Stimulated activated CD8-positive, alpha-beta memory T cell treated with anti-CD3 and anti-CD28 coated beads, Interleukin-7, amount 100 ng/mL, for 48 hours (primary cell): ENCODE results near the gene FAM181B.
"Not testable (repeated sequence)": the region's sequence is repeated elsewhere in the genome, so short reads cannot be mapped to it uniquely, and the experiment has no call there.

Source experiments
- DNase-seq, 2 donors: peaks; one replicate each; pipeline ENCODE4 v3.0.0-alpha.2; 2020; ENCODE audit warnings: low read depth in 1 of 2; ENCODE audit errors: extremely low read depth in 1 of 2

Gene FAM181B

GRCh38 chr11:82732734-82733443 lies 775 bp downstream of the FAM181B start:
- DNase-seq: no peak

DNA sequence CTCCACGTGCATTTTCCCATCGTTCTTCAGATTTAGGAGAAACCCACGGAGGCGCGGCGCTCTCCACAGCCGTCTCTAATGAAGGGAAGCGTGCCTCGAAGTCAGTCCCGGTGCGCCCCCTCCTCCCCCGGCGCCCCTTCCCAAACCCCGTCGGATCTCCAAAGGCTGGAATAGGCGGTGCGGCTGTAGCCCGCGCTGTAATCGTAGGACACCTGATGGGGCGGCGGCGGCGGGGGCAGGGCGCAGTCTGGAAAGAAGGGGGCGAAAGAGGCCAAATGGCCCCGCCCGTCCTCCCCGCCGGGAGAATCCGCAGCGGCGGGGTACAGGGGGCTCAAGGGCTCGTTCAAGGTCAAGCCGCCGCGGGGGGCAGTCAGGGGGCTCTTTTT lies 1.3 kb downstream of the FAM181B start:
- no peak for DNase-seq

GRCh38 chr11:82731691-82732277 lies 1.9 kb downstream of the FAM181B start:
- DNase-seq: no peak

DNA sequence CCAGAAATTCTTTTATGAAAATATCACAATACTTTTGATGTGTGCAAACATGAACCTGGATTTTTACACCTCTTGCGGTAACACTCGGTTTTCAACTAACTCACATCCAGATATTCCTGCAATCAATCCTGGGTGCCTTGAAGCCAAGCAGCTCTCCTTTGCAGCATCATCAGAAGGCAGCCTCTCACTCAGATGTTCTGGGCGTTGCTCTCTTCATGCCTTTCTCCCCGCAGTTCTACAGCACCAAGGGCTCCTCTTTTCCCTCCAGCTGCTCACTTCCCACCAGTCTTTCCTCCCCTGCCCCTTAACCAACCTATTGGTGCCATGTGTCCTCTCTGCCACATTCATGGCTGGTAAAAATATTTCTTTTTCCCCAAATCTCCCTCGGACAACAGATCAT lies 2.9 kb downstream of the FAM181B start:
- no peak for DNase-seq

- no peak for DNase-seq
Observed at GRCh38 chr11:82730286-82730685, 3.4 kb downstream of the FAM181B start.

- DNase-seq: no peak
Observed at GRCh38 chr11:82724026-82724425, 9.6 kb downstream of the FAM181B start.

- no peak for DNase-seq
Observed at GRCh38 chr11:82722231-82722630, 11.4 kb downstream of the FAM181B start.

- DNase-seq: no peak
Observed at GRCh38 chr11:82720267-82721065, 13.2 kb downstream of the FAM181B start.

DNA sequence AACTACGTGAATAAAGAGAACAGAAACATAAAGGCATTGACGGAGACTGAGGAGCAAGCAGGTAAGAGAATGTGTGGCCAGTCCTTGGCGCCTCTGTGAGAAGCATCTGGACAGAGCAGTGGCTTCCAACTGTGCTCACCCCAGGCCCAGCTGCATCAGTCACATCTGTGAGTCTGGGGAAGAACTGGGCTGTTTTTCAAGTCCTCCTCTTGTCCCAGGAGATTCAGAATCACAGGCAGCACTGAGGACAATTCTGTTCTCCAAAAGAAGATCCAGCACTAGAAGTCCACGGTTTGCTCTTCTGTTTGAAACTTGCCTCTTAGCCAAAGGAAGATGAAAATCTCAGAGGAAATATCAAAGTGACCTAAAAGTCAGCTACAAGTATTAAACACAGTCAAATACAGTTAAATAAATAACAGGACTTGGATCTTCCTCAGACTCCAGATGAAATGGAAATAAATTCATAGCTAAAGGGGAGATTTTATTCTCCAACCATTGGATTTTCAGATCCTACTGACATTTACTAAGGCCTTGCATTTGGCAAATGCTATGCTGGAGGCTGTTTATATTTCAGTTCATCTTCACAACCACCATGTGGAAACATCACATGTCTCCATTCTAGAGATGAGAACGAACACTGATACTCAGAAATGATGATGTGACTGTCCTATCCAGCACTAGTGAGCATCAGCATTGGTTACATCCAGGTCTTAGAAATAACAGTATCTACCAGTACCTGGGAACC lies 14.1 kb downstream of the FAM181B start:
- no peak for DNase-seq

DNA sequence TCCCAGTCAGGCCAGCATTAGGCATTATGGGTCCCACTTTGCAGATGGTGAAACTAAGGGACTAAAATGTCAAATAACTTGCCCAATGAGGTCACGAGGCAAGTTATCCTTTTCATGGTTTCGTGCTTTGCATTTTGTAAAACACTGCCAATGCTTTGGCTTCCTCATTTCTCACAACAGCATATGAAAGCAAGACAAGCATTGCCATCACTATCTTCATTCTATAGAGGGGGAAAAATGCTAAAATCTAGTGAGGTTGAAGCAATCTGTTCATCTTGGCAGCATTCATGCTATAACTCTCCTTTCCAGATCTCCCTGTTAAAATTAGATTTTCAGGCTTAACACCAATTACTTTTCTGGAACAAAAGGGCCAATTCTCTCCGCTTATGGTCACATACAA lies 14.8 kb downstream of the FAM181B start:
- no peak for DNase-seq

- DNase-seq: no peak
Observed at GRCh38 chr11:82718307-82718706, 15.4 kb downstream of the FAM181B start.

GRCh38 chr11:82714346-82715174 lies 19.1 kb downstream of the FAM181B start:
- no peak for DNase-seq

DNA sequence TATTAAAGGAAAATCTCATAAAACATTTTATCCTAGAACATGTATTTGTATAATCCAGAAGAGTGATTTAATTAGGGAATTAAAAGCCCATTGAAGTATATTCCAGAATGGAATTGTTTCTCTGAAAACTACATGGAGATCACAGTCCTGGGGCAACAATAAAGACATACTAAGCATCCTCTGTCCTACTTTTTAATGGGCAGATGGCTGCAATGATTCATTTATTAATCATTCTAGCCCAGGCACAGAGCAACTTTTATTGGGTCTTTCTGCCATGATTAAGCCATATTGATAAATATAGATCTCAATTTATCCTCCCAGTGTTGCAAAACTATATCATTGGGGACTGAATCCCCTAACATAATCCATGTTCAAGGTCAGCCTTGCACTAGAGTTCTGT lies 22.0 kb downstream of the FAM181B start:
- no peak for DNase-seq

DNA sequence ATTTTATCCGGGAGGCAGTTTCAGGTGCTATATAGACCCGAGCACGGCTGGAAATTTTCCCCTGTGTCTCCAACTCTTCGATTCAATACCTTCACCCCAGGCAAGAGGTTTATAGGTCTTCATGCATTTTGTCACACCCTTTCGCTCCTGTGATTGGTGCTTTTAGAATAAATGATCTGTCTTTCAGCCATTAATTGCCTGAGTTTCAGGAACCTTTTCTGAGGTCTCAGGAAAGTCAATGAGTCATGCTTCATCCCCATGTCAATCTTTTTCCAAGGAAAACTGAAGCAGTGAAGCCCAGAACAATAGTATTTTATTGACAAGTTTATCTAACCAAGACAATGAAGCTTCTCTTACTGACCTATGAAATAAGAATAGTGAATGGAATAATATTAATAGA lies 29.9 kb downstream of the FAM181B start:
- DNase-seq: no peak

DNA sequence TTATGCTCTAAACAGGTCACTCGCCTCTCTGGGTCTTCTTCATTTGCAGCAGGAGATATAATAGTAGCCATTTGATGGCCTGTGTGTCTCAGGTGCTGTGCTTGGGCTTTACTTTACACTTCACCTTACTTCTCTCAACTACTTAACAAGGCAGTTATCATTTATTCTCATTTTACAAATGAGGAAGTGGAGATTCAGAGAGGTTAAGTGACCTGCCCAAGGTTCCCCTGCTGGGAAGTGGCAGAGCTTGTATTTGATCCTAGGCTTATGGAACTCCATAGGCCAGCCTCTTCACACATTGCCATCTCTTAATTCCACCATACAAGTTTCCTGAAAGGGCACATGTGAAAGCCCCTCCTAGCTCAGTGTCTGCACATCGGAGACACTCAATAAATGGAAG lies 30.4 kb downstream of the FAM181B start:
- no peak for DNase-seq

DNA sequence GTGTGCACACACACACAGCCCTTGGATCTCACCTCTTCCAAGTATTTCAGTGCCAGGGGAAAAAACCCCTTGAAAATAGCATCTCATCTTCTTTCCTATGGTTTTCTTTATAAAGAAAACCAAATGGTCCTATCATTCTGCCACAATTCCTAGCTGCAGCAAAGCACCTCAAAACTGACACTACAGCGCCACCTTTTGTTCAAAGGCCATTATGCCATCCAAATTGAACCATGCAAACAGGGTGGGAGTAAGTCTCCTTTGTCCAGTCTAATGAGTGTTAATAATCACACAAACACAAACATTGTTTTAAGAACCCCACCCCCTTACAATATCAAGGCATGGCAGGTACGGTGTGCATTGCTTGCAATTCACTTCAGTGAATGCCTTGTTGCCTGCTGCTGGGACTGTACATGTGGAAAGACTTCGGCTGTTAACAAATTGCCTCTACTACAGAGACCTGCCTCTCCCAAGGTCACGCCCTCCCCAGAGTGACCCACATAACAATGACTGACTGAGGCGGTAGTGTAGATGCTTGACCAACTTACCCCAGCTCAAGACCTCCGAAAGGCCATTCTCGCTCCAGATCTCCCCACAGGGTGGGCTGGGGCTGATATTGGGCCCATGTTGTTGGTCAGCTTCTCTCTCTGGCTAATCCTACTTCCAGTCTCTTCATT lies 31.7 kb downstream of the FAM181B start:
- DNase-seq: no peak

GRCh38 chr11:82698576-82699352 lies 34.9 kb downstream of the FAM181B start:
- no peak for DNase-seq

DNA sequence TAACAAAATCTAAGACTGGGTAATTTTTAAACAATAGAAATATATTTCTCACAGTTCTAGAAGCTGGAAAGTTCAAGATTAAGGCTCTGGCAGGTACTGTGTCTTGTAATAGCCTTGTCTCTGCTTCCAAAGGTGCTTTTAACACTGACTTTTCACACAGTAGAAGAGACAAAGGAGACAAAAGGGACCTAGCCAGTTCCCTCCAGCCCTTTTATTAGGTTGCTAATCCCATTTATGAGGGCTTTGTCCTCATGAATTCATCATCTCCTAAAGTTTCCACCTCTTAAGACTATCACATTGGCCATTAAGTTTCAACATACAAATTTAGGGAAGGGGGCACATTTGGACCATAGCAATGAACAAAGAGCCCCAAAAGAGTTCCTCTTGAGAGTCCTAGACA lies 40.7 kb downstream of the FAM181B start:
- DNase-seq: no peak

GRCh38 chr11:82689347-82689746 lies 44.3 kb downstream of the FAM181B start:
- DNase-seq: not testable (repeated sequence)
